GM23338 (cell line): ENCODE data around the gene DYRK3. TPM values are rescaled to one million over a fixed set of nuclear protein-coding genes. Genes with fewer than 3 reads are reported as not detected.

ENCODE experiments used
- ATAC-seq: fragments of 200-7000 bp; cut with Tn5 transposase; 3 replicates; pipeline ENCODE4 v1.9.1; 2020
- DNase-seq: peaks from one replicate; pipeline ENCODE4 v3.0.0-alpha.2; 2015; ENCODE audit warnings: low spot score
- H2AFZ ChIP-seq: fragments of 200-600 bp; sonication (generic); 2 replicates; pipeline ENCODE4 v1.8.0; 2016; ENCODE audit warnings: antibody characterized with exemption, mild to moderate bottlenecking, moderate library complexity
- H3F3A ChIP-seq: fragments of 200-600 bp; sonication (generic); replicated peaks from 2 replicates; pipeline ENCODE4 v1.8.0; 2017; ENCODE audit warnings: antibody characterized with exemption, mixed run types, low read depth
- H3K27ac ChIP-seq: fragments of 200-600 bp; sonication (generic); 2 replicates; pipeline ENCODE4 v1.6.1; 2016; ENCODE audit warnings: low read depth
- H3K27me3 ChIP-seq: fragments of 200-600 bp; sonication (generic); 2 replicates; pipeline ENCODE4 v1.8.0; 2016; ENCODE audit warnings: mild to moderate bottlenecking, mixed run types, moderate library complexity; ENCODE audit not compliant: insufficient read depth
- H3K36me3 ChIP-seq: fragments of 200-600 bp; sonication (generic); 2 replicates; pipeline ENCODE4 v1.8.0; 2016; ENCODE audit warnings: mild to moderate bottlenecking; ENCODE audit not compliant: insufficient read depth
- H3K4me1 ChIP-seq: fragments of 200-600 bp; sonication (generic); 2 replicates; pipeline ENCODE4 v1.8.0; 2016; ENCODE audit warnings: mild to moderate bottlenecking, moderate library complexity; ENCODE audit not compliant: insufficient read depth
- H3K4me2 ChIP-seq: fragments of 200-600 bp; sonication (generic); 2 replicates; pipeline ENCODE4 v1.7.1; 2017; ENCODE audit warnings: mixed run types
- H3K4me3 ChIP-seq: fragments of 200-600 bp; sonication (generic); 2 replicates; pipeline ENCODE4 v1.6.1; 2016; ENCODE audit warnings: mixed run types
- H3K79me2 ChIP-seq: fragments of 200-600 bp; sonication (generic); replicated peaks from 2 replicates; pipeline ENCODE4 v1.8.0; 2017; ENCODE audit warnings: mild to moderate bottlenecking; ENCODE audit not compliant: insufficient read depth
- H3K9me2 ChIP-seq: fragments of 200-600 bp; sonication (generic); 2 replicates; pipeline ENCODE4 v1.8.0; 2017; ENCODE audit not compliant: insufficient read depth
- H4K20me1 ChIP-seq: fragments of 200-600 bp; sonication (generic); replicated peaks from 2 replicates; pipeline ENCODE4 v1.8.0; 2017; ENCODE audit warnings: mild to moderate bottlenecking; ENCODE audit not compliant: insufficient read depth
- H3K27ac Mint-ChIP-seq: 2 replicates; pipeline ENCODE4 v1.8.0; 2020; ENCODE audit warnings: inconsistent platforms, mild to moderate bottlenecking, moderate library complexity, mixed read lengths
- H3K27me3 Mint-ChIP-seq: 3 replicates; pipeline ENCODE4 v1.8.0; 2022; ENCODE audit warnings: low read depth, mild to moderate bottlenecking, moderate library complexity, mixed read lengths, inconsistent platforms; ENCODE audit not compliant: insufficient read depth, poor library complexity
- H3K36me3 Mint-ChIP-seq: 3 replicates; pipeline ENCODE4 v1.8.0; 2021; ENCODE audit warnings: low read depth, mild to moderate bottlenecking, inconsistent platforms, moderate library complexity, mixed read lengths
- H3K4me1 Mint-ChIP-seq: 3 replicates; pipeline ENCODE4 v1.8.0; 2020; ENCODE audit warnings: mild to moderate bottlenecking, inconsistent platforms, mixed read lengths
- H3K4me3 Mint-ChIP-seq: 3 replicates; pipeline ENCODE4 v1.8.0; 2021; ENCODE audit warnings: moderate library complexity, mild to moderate bottlenecking, inconsistent platforms, mixed read lengths
- H3K9me3 Mint-ChIP-seq: 3 replicates; pipeline ENCODE4 v1.8.0; 2020; ENCODE audit warnings: moderate library complexity, mild to moderate bottlenecking, inconsistent platforms, mixed read lengths
- CREB1 ChIP-seq: fragments of 250-450 bp; sonication (Bioruptor Pico); IDR thresholded peaks from 2 replicates; pipeline ENCODE4 v1.5.0; 2020; ENCODE audit warnings: low read depth, mild to moderate bottlenecking, moderate library complexity
- CTCF ChIP-seq, 2 experiments: fragments of 200-600 bp in 1 of 2; sonication (generic) in 1 of 2; conservative IDR thresholded peaks; 2 replicates each; pipeline versions ENCODE4 v1.5.1 to v1.6.1; 2016 to 2017; ENCODE audit warnings: antibody characterized with exemption in 2 of 2, low read depth in 2 of 2, mild to moderate bottlenecking in 2 of 2, moderate library complexity in 1 of 2
- EZH2 ChIP-seq: fragments of 200-600 bp; sonication (generic); IDR thresholded peaks from one replicate; pipeline ENCODE4 v1.8.0; 2017; ENCODE audit warnings: antibody characterized with exemption, mild to moderate bottlenecking, low read depth; ENCODE audit not compliant: unreplicated experiment
- EZH2phosphoT487 ChIP-seq: fragments of 200-600 bp; sonication (generic); IDR thresholded peaks from one replicate; pipeline ENCODE4 v1.8.1; 2018; ENCODE audit warnings: antibody characterized with exemption; ENCODE audit not compliant: unreplicated experiment
- JUNB ChIP-seq: IDR thresholded peaks from one replicate; pipeline ENCODE4 v1.6.1; 2016; ENCODE audit warnings: antibody characterized with exemption; ENCODE audit not compliant: unreplicated experiment
- NANOG ChIP-seq: IDR thresholded peaks from 2 replicates; pipeline ENCODE4 v1.6.1; 2016; ENCODE audit warnings: antibody characterized with exemption, borderline replicate concordance
- POLR2AphosphoS5 ChIP-seq: IDR thresholded peaks from 2 replicates; pipeline ENCODE4 v1.6.1; 2016; ENCODE audit warnings: antibody characterized with exemption, low read depth
- REST ChIP-seq: IDR thresholded peaks from one replicate; pipeline ENCODE4 v1.6.1; 2018; ENCODE audit warnings: antibody characterized with exemption; ENCODE audit not compliant: unreplicated experiment
- STAT1 ChIP-seq: IDR thresholded peaks from one replicate; pipeline ENCODE4 v1.6.1; 2016; ENCODE audit warnings: antibody characterized with exemption; ENCODE audit not compliant: unreplicated experiment
- ZNF114 ChIP-seq: fragments of 250-450 bp; sonication (Bioruptor Pico); IDR thresholded peaks from 2 replicates; pipeline ENCODE4 v1.5.0; 2020; ENCODE audit warnings: mild to moderate bottlenecking, moderate library complexity
- ZNF331 ChIP-seq: fragments of 250-450 bp; sonication (Bioruptor Pico); IDR thresholded peaks from 2 replicates; pipeline ENCODE4 v1.5.0; 2020; ENCODE audit warnings: low read depth, mild to moderate bottlenecking, moderate library complexity
- ZNF462 ChIP-seq: fragments of 250-450 bp; sonication (Bioruptor Pico); IDR thresholded peaks from 2 replicates; pipeline ENCODE4 v1.5.0; 2020; ENCODE audit warnings: mild to moderate bottlenecking, moderate library complexity
- polyA plus RNA-seq: library from polyadenylated mRNA; unstranded; fragments of >200 nt; fragmentation: Nextera tagmentation; extraction: Ambion mirVana; gene quantifications from 2 replicates; pipeline ENCODE4 v1.2.1, GENCODE V29; 2016
- total RNA-seq: library from RNA; depleted of rRNA; stranded (reverse); fragments of >200 nt; shearing (Covaris generic); gene quantifications from 2 replicates; pipeline ENCODE4 v1.2.3, GENCODE V29; 2014
- TF ChIP-seq, protein P1 (sequence below): IDR thresholded peaks from 2 replicates; pipeline ENCODE4 v1.6.1; 2016; ENCODE audit warnings: antibody characterized with exemption

Gene DYRK3
- total and polyA plus RNA-seq, 2 experiments from 2014 or later = 2.9 to 9.5 TPM

GRCh38 chr1:206595581-206596318, 39.6 kb upstream of the DYRK3 start:
- no peak for TF ChIP-seq POLR2AphosphoS5
- TF ChIP-seq, protein P1, sequence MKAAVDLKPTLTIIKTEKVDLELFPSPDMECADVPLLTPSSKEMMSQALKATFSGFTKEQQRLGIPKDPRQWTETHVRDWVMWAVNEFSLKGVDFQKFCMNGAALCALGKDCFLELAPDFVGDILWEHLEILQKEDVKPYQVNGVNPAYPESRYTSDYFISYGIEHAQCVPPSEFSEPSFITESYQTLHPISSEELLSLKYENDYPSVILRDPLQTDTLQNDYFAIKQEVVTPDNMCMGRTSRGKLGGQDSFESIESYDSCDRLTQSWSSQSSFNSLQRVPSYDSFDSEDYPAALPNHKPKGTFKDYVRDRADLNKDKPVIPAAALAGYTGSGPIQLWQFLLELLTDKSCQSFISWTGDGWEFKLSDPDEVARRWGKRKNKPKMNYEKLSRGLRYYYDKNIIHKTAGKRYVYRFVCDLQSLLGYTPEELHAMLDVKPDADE = no peak
- no peak for TF ChIP-seq JUNB
- TF ChIP-seq REST = no peak
- TF ChIP-seq EZH2phosphoT487 = no peak
- no peak for TF ChIP-seq ZNF114 (CRISPR knock-in tag)
- no peak for TF ChIP-seq ZNF331 (CRISPR knock-in tag)
- TF ChIP-seq STAT1 = no peak
- no peak for TF ChIP-seq CTCF (conservative IDR thresholded peaks at IDR 0.05; ENCODE audit: low read depth in 2 of 2)
- no peak for TF ChIP-seq EZH2
- TF ChIP-seq ZNF462 (CRISPR knock-in tag) = no peak
- TF ChIP-seq CREB1 (CRISPR knock-in tag) = no peak
- no peak for TF ChIP-seq NANOG
- H3K27me3 ChIP-seq = no peaks in the 10 kb centered on the region
- no peak overlapping the region for H3K4me2 ChIP-seq
- H3K4me1 Mint-ChIP-seq = peaks cover 4% of the 10 kb centered on the region; the same call in 1 of the 3 replicates
- no peak overlapping the region for H3K27ac Mint-ChIP-seq
- DNase-seq = no peak
- no peaks in the 10 kb centered on the region for H3F3A ChIP-seq
- H3K36me3 Mint-ChIP-seq = peaks cover 50% of the 10 kb centered on the region
- H2AFZ ChIP-seq = no peak overlapping the region
- peaks cover 19% of the 10 kb centered on the region for H3K36me3 ChIP-seq
- no peaks in the 10 kb centered on the region for H3K4me1 ChIP-seq
- no peaks in the 10 kb centered on the region for H3K9me2 ChIP-seq
- no peaks in the 10 kb centered on the region for H3K79me2 ChIP-seq
- no peaks in the 10 kb centered on the region for H3K9me3 Mint-ChIP-seq
- ATAC-seq = no peak
- no peak overlapping the region for H3K27ac ChIP-seq
- no peak overlapping the region for H3K4me3 Mint-ChIP-seq
- H4K20me1 ChIP-seq = peaks cover 6% of the 10 kb centered on the region; the same call in 1 of the 2 replicates
- peaks cover 4% of the 10 kb centered on the region for H3K27me3 Mint-ChIP-seq
- no peak overlapping the region for H3K4me3 ChIP-seq
